GM23248 (cell line): ENCODE results near the gene S100A13.

Source experiments
- EZH2 ChIP-seq: fragments of 200-600 bp; sonication (generic); IDR thresholded peaks from 2 replicates; pipeline ENCODE4 v1.6.1; 2018; ENCODE audit warnings: antibody characterized with exemption, mild to moderate bottlenecking; ENCODE audit not compliant: insufficient read depth, poor library complexity, severe bottlenecking
- EZH2phosphoT487 ChIP-seq: fragments of 200-600 bp; sonication (generic); IDR thresholded peaks from 2 replicates; pipeline ENCODE4 v1.6.1; 2018; ENCODE audit warnings: antibody characterized with exemption, moderate library complexity, mild to moderate bottlenecking, low read depth; ENCODE audit not compliant: insufficient read depth

DNA sequence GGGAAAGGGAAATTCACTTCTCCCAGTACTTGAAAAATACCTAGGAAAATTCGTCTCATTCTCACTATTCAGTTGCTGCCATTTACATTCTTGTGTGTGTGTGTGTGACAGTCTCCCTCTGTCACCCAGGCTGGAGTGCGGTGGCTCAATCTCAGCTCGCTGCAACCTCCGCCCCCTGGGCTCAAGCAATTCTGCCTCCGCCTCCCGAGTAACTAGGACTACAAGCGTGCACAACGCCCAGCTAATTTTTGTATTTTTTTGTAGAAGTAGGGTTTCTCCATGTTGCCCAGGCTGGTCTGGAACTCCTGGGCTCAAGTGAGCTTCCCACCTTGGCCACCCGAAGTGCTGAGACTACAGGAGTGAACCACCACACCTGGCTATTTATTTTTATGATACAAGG lies 32.4 kb upstream of the S100A13 start:
- TF ChIP-seq EZH2 (no peak), EZH2phosphoT487 (no peak)
